ENCODE measurements around the gene AQP2. TPM values are rescaled to one million over a fixed set of nuclear protein-coding genes. Genes with fewer than 3 reads are reported as not detected.

The AQP2 gene
- total RNA-seq, 1 donor from 2014 or later: not detected

DNA sequence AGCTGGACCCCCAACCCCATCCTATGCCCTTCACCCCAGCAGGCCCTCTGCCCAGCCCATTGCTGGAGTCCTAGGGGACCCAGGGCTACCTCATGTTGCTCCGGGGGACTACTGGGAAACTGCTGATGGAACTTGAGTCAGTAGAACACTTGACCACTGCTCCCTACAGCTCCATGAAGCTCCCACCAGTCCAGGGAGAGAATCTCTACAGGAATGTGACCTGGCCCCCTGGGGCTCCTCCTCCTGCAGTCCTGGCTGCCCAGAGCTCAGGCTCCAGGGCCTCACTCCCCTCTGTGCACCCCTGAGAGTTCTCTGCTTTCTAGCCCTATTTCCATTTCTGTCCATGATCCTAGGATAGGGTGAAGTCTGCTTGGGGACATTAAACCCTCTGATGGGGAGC, 10.8 kb upstream of the AQP2 start:
- no peak for DNase-seq (ENCODE audit: extremely low read depth, low read depth, low spot score)

DNA sequence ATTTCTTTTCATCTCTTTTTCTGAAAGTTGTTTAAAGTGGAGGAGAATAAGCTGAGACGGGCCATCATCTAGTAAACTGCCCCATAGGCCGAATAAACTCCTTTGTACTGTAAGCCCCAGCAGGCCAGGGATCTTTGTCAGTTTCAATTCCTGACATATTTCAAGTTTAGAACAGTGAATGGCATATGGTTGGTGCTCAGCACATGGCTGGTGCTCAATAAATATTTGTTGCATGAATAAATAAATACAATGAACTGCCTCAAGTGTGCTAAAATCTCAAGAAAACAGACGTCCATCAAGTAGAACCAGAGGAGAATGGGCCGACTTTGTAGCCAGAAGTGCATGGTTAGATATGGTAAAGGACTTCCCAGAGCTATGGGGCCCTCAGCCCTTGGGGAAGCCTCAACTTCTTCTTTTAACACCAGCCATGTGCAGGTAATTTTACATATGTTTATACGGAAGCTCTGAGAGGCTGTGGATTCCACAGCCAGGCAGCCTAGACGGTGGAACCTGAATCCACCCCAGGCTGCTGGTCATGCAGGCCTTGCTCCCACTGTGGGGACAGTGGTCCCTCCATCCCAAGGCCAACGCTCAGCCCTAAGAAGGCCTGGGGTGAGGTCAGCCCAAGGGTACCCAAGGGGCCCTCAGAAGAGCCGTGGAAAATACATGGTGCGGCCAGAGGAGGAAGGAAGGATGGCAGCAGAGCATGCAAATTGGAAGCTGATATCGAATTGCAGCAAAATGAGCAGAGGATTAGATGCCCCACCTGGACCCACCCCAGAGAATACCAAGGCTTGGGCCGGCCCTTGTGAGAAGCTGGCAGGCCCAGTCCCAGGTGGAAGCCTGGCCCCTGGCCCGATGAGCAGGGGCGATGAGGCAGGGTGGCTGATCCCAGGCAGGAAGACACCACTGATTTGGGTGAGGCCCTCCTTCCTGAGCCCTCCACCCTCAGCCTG, 8.7 kb upstream of the AQP2 start:
- DNase-seq (ENCODE audit: extremely low read depth, low read depth, low spot score): no peak

DNA sequence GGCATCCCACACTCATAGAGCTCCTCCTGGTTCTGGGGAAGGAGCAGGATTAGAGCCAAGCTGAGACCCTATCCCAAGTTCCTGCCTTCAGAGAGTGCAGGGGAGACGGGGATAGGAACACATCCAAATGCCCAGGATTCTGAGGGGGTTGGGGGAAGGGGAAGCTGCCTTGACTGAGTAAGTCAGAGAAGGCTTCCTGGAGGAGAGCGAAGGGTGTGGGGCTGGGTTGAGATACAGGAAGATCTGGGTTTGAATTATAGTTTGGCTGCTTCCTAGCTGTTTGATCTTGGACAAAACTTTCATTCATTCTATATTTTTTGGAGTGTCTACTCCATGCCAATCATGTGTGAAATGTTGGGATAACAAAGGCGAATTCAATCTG, 8.0 kb upstream of the AQP2 start:
- no peak for DNase-seq (ENCODE audit: extremely low read depth, low read depth, low spot score)

DNA sequence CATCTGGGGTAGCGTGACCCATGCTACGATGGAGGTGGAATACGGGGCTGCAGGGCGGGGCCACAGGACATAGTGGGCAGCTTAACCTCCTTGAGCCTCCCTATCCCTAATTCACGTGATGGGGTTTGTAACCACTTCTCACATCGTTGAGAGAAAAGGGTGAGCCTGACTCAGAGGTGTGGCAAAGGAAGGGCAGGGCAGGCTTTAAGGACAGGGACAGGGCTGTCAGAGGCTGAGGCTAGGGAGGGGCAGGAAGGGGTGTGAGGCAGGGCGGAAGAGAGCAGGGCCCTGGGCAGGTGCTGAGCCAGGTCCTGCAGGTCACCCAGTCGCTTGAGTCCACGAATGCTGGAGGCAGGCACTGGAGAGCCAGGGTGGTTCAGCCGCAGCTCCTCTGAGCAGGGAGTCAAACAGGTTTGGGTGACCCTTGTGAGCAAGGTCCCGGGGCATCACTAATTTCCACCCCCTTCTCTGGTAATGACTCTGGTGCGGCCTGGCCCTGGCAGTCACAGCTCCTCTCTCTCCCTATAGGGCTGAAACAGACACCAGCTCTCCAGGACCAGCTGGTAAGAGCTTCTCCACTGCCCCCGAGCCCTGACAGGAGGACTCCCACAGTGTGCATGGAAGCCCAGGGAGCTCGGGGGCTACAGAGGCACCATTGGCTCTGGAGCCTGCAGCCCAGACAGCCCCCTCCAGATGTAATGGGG, 7.5 kb upstream of the AQP2 start:
- DNase-seq (ENCODE audit: extremely low read depth, low read depth, low spot score): no peak

DNA sequence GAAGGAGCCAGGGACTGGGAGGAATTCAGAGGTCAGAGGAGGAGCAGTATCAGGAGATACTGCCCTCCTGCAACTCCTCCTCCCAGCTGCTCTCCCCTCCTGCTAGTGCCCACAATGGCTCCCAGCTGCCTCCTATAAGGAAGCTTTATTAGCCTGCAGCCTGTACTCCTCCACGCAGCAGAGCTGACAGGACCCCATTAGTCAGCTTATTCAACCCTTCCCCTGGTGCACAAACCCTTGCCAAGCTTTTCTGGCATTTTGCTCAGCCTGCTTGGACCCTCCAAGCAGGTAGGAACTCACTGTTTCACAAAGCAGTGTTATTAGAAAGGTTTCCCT, 6.9 kb upstream of the AQP2 start:
- DNase-seq (ENCODE audit: extremely low read depth, low read depth, low spot score): no peak

DNA sequence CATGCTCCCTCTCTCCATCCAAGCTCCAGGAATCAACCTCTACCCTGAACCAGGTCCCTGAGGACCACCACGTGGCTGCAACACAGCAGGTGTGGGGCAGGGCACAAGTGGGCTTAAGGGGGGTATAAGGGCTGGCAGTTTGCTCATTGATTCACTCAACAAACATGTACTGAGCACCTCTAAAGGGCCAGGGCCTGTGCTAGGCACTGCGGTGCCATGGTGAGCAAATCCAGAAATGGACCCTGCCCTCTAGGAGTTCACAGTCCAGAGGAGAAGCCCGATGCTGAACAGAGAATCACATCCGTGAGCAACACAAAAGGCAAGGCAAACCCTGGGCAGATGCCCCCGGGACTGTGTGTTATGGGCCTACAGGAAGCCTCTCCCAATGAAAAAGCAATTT, 6.5 kb upstream of the AQP2 start:
- no peak for DNase-seq (ENCODE audit: extremely low read depth, low read depth, low spot score)

DNA sequence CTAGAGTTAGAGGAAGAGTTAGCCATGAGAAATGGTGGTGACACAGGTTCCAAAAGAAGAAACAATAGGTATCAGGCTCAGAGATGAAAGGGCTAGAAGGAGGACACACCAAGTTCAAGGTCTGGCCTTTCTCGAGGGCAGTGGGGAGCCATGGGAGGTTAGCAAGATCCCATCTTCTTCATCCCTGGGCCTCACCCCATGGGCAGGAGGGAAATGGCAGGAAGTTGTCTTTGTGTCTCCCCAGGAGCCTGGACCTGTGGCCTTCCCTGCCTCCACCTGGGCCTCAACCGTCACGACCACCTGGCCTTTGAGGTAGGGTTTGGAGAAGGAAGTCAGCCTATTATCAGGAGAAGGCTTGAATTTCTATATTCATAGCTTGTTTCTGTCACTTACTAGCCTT, 5.8 kb upstream of the AQP2 start:
- no peak for DNase-seq (ENCODE audit: extremely low read depth, low read depth, low spot score)

DNA sequence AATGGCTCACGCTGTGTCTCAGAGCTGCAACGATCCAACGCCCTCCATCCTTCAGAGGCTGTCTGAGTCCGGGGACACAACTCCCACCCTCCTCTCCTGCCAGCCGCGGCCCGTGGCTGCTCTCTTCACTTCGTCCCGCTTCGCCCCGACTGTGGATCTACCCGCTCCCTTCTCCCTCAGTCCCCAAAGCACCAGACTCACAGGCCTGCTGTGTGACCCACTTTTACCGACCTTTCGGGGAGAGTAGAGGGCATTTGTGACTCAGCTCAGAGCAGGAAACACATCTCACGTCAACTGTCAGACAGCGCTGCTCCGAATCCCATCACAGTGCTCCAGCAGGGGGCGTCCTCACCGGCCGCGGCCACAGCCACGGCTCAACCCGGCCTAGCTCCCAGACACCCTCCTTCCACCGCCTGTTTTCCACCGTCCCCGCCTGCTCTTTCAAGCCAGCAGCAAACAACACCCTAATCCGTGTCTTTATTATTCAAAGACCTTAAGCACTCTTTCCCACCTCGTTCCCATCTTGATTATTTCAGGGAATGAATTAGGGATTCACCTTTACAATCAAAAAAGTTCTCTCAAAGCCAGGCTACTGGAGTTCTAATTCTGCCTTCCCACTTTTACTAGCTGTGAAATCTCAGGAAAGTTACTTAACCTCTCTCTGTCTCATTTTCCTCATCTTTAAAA, 5.0 kb upstream of the AQP2 start:
- peak; percentile 33 for DNase-seq (ENCODE audit: extremely low read depth, low read depth, low spot score)

DNA sequence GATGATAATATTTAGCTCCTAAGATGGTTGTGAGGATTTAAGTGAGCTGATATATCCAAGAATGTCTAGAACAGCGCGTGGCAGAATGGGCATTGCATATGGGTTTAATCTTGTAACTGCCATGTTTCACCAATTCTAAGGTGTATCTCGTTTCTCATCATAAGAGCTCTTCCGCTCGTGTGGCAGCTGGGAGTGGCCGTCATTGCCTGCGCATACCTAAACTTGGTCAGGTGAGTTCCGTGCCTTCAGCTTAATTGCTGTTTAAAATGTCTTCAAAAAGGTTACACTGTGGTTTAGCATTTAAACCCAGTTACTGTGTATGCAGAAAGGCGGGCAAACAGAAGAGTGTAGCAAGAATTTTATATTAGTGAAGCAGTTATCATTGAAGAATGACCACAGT, 4.5 kb upstream of the AQP2 start:
- DNase-seq (ENCODE audit: extremely low read depth, low read depth, low spot score): no peak

DNA sequence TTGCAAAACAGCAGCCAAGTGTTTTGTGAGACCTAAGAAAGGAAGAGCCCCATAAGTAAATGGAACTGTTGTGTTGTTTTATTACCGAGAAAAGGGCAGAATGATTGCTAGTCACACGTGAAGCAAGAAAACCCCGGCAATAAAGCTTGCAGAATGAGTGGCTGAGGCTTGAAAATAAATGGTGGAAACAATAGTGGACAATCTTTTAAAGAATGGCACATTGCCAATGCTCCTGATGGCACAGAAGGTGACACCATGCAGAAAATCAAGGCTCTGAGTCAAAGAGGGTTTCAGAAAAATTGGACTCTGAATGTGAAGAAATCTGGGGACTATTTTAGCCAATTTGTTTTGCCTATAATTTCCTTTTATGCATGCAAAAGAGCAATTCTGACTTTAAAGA, 4.0 kb upstream of the AQP2 start:
- DNase-seq (ENCODE audit: extremely low read depth, low read depth, low spot score): no peak

DNA sequence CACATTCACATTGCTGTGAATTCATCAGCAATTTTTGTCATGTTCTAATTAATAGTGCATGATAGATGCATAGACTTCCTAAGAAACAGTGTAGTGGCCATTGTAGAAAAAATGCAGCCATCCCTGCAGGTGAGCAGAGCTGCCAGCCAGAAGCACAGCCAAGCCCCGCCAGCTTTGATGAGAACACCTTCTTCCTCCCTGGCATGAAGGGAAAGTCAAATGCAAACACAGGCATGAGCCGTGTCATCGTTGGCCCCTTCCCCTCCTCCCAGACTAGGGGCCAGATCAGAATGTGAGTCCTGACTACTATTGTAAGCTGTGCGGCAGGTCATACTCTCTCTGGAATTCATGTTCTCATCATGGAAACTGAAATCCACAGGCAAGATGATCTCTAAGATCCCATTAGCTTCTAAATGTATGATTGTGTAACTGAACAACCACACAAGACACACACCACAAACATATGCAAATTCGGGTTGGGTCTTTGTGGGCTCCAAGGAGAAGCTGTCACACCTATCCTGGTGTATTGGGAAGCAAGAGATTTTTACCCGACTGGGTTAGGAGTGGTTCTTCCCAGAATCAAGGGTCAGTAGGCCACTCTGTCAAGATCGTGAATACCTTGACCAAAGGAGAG, 2.8 kb upstream of the AQP2 start:
- no peak for DNase-seq (ENCODE audit: extremely low read depth, low read depth, low spot score)

DNA sequence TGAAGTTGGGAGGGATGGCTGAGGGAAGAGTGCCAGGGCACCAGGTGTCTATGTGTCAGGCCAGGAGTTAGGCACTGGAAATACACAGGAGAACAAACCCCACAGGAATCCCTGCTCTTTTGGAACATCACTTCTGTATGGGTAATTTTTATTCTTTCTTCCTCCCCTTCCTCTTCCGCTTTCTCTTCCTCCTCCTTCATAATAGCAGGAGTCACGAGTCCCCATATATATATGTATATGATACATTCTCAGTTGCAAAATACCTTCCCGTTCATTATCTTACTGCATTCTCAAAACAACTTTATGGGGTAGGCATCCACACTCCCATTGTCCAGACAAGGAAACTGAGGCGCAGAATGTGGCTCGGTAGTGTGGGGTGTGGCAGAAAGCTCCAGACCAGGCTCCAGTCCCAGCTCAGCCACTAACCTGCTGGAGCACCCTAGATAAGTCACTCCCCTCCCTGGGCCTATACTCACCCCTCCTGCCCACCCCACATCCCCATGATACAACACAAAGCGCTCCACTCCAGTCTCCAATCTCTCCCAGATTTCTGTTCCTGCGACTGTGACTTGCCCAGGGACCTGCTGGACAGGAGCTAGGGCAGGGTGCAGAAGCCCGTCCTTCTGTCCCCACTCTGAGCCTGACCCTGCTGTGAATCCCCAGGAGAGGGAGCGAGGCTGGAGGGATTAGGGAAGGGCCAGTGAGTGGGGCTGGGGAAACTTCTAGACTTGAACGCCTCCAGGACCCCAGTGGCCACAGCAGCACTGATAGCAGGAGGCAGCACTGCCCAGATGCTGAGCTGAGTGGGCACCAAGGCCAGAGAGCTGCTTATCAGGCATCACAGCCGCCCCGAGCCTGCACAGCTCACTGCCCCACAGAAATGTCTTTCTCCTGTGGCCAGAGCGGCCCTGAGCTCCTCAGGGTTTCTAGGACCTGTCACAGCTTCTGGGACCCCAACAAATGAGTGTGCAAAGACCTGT, 1.4 kb upstream of the AQP2 start:
- no peak for DNase-seq (ENCODE audit: extremely low read depth, low read depth, low spot score)

DNA sequence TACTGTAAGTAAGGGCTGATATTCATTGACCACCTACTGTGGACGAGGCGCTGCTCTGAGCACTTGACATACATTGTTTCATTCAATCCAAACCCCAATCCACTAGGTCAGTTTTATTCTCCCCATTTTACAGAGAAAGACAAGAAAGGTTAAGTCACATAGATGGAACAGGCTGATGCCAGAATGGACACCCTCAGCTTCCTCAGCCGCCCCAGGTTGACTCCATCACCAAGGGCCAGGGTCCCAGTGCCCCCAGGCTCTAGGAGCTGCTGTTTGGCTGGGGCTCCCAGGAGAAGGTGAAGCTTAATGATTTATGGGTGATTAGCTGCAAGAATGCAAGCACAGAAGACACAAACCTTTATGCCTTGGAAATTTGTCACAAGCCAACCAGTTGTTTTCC, 671 bp upstream of the AQP2 start:
- DNase-seq (ENCODE audit: extremely low read depth, low read depth, low spot score): no peak

DNA sequence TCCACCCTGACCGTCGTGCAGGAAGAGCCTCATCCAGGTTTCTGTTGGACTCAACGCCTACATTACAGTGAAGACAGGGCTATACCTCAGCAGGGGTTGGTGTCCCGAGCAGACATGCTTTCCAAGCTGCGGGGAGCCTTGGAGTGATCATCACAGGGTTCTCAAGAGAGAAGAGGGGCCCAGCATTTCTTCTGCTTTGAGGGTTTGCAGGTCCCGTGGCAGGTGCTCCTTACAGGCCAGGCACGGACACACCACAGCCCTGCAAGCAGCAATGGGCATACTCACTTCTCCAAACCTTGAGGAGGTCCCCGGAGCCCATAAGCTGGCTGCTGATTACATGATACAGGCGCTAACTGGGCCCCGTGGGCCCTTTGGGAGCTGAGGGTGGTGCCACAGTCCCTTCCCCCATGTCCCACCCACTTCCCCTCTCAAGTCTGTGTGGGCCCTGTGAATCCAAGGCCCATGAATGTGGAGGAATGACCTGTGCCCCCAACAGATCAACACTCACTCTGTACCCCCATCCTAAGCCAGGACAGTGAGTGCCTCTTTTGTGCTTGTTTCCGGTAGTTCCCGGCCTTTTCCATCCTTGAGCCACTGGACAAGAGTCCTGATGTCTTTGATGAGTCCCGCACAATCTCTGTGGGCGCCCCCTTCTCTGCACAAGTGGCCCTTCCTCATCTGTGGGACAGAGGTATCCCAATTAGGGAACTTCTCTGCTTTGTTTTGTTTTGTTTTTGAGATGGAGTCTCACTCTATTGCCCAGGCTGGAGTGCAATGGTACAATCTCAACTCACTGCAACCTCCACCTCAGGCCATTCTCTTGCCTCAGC, 1.1 kb downstream of the AQP2 start:
- DNase-seq (ENCODE audit: extremely low read depth, low read depth, low spot score): no peak

DNA sequence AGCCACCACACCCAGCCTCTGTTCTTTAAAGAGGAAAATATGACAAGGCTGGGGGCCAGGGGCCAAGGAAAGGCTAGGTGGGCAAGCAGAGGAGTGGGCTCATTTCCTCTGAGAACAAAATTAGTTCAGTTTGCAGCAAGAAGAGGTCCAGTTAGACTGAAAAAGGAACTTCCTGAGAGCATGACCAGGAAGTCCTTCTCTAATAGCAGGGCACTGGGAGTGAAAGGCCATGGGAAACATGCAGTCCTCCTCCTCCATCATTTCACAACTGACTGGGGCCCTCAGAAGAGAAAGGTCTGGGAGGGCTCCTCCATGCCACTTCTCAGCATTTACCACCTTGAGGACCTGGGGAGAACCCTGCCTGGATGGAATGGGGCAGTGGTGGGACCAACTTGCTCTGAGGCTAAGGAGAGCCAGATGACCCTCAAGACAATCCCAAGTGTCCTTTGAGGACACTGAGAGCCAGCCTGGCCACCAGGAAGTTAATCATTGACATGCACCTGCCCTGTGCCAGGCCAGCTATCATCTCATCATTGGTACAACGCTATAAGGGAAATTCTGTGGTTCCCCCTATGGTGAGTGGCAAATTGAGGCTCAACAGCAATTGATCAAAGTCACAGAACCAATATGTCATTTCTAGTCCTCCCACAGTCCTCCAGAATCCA, 2.0 kb downstream of the AQP2 start:
- DNase-seq (ENCODE audit: extremely low read depth, low read depth, low spot score): no peak

DNA sequence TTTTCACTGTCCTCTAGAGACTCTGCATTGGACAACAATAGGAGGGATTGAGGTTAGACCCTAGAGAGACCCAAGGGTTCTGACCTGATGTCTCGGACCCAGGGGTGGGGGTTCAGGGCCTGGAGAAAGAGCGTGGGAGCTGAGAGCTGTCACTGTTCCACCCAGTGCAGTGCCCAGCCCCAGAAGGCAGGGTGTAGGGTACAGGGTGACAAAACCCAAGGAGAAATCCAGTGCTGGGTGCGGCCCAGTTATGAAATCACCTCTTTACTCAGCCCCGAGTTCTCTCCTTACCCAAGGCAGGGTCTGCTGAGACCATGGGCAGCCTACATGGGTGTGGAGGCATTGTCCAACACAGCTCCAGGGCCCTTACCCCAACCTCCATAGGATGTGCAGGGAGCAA, 2.6 kb downstream of the AQP2 start:
- DNase-seq (ENCODE audit: extremely low read depth, low read depth, low spot score): no peak

DNA sequence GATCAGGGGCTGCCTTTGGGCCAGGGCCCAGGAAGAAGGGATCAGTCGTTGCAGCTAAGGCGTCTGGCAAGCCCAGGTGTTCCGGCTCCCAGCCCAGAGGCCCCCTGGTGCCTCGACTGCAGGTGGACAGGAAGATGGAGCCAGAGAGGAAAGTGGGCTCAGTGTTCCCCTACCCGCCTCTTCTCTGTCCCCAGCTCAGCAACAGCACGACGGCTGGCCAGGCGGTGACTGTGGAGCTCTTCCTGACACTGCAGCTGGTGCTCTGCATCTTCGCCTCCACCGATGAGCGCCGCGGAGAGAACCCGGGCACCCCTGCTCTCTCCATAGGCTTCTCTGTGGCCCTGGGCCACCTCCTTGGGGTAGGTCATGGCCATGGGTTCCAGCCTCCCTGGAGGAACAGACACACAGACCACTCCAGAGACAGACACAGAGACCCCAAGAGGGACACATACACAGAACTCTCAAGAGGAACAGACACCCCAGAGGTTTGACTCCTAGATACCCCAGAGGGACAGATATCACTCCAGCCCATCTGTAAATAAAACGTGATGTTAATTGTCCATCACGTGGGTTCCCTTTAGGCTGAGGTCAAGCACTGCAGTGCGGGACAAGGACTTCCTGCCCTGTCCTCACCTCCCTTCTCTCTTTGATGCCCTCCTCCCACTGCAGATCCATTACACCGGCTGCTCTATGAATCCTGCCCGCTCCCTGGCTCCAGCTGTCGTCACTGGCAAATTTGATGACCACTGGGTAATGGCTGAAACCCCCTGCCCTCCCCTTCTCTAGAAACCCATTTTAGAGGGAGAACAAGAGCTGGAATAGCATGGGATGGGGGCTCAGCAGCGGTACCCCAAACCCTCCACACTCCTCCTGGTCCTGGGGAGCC, 3.7 kb downstream of the AQP2 start:
- no peak for DNase-seq (ENCODE audit: extremely low read depth, low read depth, low spot score)

All from glomerular endothelial cell (primary cell).